ENCODE results near the gene ATP10B.

DNA sequence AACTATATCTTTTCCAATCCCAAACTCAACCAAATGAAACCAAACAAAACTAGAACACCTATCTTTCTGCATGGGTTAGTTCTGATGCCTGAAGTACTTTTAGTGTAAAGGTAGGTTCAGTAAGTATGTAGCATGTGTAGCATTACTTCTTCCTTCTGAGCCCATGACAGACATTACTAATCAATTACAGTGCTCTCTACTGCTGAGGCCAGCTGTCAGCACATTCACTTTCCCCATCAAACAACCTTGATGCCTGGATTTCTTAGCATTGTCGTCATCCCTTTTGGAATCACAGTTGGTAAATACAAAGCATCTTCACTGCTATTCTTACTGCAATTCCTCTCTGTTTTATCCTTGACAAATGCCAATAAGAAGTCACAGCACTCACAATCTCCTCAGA lies 327.2 kb downstream of the ATP10B start:
- TF ChIP-seq YY1 (IDR thresholded peaks at IDR 0.05; ENCODE audit: insufficient read depth, insufficient read length), result no peak
- TF ChIP-seq ZNF274 (IDR thresholded peaks at IDR 0.05; ENCODE audit: low read depth, low read length), result no peak
- TF ChIP-seq SUZ12 (IDR thresholded peaks at IDR 0.05; ENCODE audit: extremely low read depth, insufficient read depth, insufficient read length), result no peak
